H1 (cell line): ENCODE measurements around the gene SPOCK1. TPM values are rescaled to one million over a fixed set of nuclear protein-coding genes. Genes with fewer than 3 reads are reported as not detected.

Experiments used
- CBX5 ChIP-seq: fragments of 300-800, 300-1000 bp; sonication (generic); IDR thresholded peaks from 2 replicates; pipeline ENCODE4 v1.7.1; 2016; ENCODE audit warnings: antibody characterized with exemption, low read length, low read depth
- EGR1 ChIP-seq: IDR thresholded peaks from 2 replicates; pipeline ENCODE4 v1.6.1; 2011; ENCODE audit warnings: low read depth, low read length, borderline replicate concordance
- MAFK ChIP-seq: IDR thresholded peaks from 2 replicates; pipeline ENCODE4 v1.6.1; 2012; ENCODE audit warnings: low read depth, mild to moderate bottlenecking, improper control_type of control experiment, low read length
- SP1 ChIP-seq: IDR thresholded peaks from 2 replicates; pipeline ENCODE4 v1.6.1; 2011; ENCODE audit warnings: low read depth, low read length
- polyA plus RNA-seq, 7 experiments: library from polyadenylated mRNA; depleted of rRNA in 3 of 7; stranded (reverse) in 5 of 7; unstranded in 2 of 7; fragments of >200 nt in 5 of 7; fragments of 200-250 nt in 2 of 7; gene quantifications; 1 replicate in 5 of 7; 2 replicates in 1 of 7; 4 replicates in 1 of 7; pipeline versions ENCODE4 v1.2.1 to v1.2.3, GENCODE V29; 2011 to 2013; ENCODE audit warnings: missing spikeins in 2 of 7, mixed read lengths in 2 of 7
- total RNA-seq: library from RNA; stranded (reverse); fragmentation: NEBNext Ultra II Directional; extraction: Animal tissue kit (Norgen Biotek cat#: 25700); gene quantifications from 2 replicates; pipeline ENCODE4 v1.2.1, GENCODE V29; 2021
- TF ChIP-seq, protein P1 (sequence below): IDR thresholded peaks from 2 replicates; pipeline ENCODE4 v1.6.1; 2012; ENCODE audit warnings: inconsistent platforms

The SPOCK1 gene
- total and polyA plus RNA-seq, 2 of the 8 experiments (the other 6 are each of a cell fraction or from before 2014, with no cell fraction given) = 6.9 to 18.1 TPM

DNA sequence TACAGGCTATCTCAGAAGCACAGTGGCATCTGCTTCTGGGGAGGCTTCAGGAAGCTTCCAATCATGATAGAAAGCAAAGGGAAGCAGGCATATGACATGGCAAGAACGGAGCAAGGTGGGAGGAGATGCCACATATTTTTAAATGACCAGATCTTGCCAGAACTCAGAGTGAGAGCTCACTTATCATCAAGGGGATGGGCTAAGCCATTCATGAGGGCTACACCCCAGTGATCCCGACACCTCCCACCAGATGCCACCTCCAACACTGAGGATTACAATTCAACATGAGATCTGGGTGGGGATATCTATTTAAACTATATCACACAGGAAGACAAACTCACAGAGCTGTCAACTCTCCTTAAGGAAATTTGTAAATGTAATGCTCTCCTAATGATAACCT is 258.8 kb downstream of the SPOCK1 start (continued):
- TF ChIP-seq, protein P1, sequence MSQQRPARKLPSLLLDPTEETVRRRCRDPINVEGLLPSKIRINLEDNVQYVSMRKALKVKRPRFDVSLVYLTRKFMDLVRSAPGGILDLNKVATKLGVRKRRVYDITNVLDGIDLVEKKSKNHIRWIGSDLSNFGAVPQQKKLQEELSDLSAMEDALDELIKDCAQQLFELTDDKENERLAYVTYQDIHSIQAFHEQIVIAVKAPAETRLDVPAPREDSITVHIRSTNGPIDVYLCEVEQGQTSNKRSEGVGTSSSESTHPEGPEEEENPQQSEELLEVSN = no peak
- TF ChIP-seq EGR1 = no peak
- no peak for TF ChIP-seq MAFK
- no peak for TF ChIP-seq SP1
- TF ChIP-seq CBX5 = no peak
